Inferior parietal cortex (tissue), 1 donor: ENCODE data around the gene MVD.

Source experiments
- DNase-seq: peaks from one replicate; pipeline ENCODE4 v3.0.0-alpha.2; 2016; ENCODE audit errors: extremely low spot score

The MVD gene

GRCh38 chr16:88697116-88697830 is 34.4 kb upstream of the MVD start:
- DNase-seq, result no peak

- DNase-seq, result no peak
These were observed 33.5 kb upstream of the MVD start for GRCh38 chr16:88696441-88696840.

- no peak for DNase-seq
These were observed 32.9 kb upstream of the MVD start for GRCh38 chr16:88695753-88696152.

- no peak for DNase-seq
These were observed 32.3 kb upstream of the MVD start for GRCh38 chr16:88695218-88695617.

- DNase-seq, result no peak
These were observed 31.6 kb upstream of the MVD start for GRCh38 chr16:88694221-88695087.

- no peak for DNase-seq
These were observed 30.7 kb upstream of the MVD start for GRCh38 chr16:88693420-88694177.

- DNase-seq, result no peak
These were observed 30.0 kb upstream of the MVD start for GRCh38 chr16:88692861-88693260.

GRCh38 chr16:88691924-88692560 is 29.2 kb upstream of the MVD start:
- no peak for DNase-seq

GRCh38 chr16:88691129-88691813 is 28.4 kb upstream of the MVD start:
- no peak for DNase-seq

GRCh38 chr16:88690341-88691128 is 27.6 kb upstream of the MVD start:
- no peak for DNase-seq

- no peak for DNase-seq
These were observed 25.3 kb upstream of the MVD start for GRCh38 chr16:88688013-88688778.

GRCh38 chr16:88687676-88688012 is 24.8 kb upstream of the MVD start:
- DNase-seq, result no peak

GRCh38 chr16:88687254-88687576 is 24.3 kb upstream of the MVD start:
- DNase-seq, result no peak

- DNase-seq, result no peak
These were observed 23.8 kb upstream of the MVD start, which contains the start of gene SNAI3 for GRCh38 chr16:88686439-88687253. Gene SNAI3 (minus strand): TSS chr16:88686507. CDS start chr16:88686406, 101 bp downstream.

GRCh38 chr16:88686062-88686438 is 23.2 kb upstream of the MVD start:
- no peak for DNase-seq

GRCh38 chr16:88685156-88686061 is 22.5 kb upstream of the MVD start:
- no peak for DNase-seq

- no peak for DNase-seq
These were observed 21.8 kb upstream of the MVD start for GRCh38 chr16:88684569-88685155.
